GM10847 (cell line): ENCODE data around the gene TTC21A.

Experiments used
- POLR2A ChIP-seq: IDR thresholded peaks from 2 replicates; pipeline ENCODE4 v1.6.1; 2011; ENCODE audit not compliant: insufficient read length; ENCODE audit errors: extremely low read depth

The TTC21A gene

GRCh38 chr3:39105687-39106063, 1.8 kb upstream of the TTC21A start:
- no peak for TF ChIP-seq POLR2A

- no peak for TF ChIP-seq POLR2A
Observed at GRCh38 chr3:39106281-39106811, 1.1 kb upstream of the TTC21A start.

DNA sequence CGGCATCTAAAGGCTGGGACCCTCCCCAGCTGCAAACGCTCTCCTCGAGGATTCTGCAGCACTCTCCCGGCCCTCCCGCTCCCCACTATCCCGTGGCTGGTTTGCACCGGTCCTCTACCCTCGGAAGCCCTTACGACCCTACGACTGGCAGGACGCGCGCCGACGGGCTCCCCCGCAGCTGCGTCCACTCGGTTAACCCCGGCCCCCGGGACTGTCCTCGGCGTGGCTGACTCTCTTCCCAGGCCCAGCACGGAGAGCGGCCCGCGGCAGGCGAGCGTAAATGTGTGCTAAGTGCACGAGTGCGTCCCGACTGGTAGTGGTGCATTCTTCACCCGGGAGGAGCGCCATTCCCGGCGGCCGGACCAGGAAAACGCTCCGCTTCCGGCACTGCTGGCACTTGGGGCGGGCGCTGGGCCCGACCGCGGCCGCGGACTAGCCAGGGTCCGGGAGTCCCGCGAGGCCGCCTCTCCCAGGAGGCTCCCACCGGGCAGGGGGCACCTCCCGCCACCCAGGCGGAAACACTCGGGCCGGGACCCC, 561 bp upstream of the TTC21A start:
- TF ChIP-seq POLR2A, result no peak

GRCh38 chr3:39108200-39108710, 775 bp downstream of the TTC21A start:
- no peak for TF ChIP-seq POLR2A

GRCh38 chr3:39109086-39109485, 1.6 kb downstream of the TTC21A start:
- TF ChIP-seq POLR2A, result no peak

DNA sequence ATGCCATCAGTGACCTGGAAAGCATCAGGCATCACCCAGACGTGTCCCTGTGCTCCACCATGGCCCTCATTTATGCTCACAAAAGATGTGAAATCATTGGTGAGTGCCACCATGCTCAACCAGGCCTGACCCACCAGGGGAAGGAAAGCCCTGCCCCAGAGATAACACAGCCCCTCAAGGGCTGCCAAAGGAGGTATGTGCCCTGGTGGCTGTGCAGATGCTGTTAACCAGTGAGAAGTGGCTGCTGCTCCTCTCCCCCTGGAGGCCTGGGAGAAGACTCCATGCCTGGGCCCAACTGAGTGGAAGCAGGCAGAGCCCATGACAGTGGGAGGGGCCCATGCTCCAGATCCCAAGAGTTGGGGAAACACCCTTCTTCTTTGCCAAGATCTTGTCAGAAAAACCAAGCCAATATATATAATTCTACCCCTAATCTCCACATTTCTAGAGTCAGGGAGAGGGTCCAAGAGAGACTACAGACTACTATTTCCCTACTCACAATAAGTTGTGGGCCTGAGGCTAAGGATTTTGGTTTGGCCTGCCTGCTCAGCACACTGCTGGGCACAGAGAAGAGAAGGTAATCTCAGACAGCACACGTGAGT, 2.7 kb downstream of the TTC21A start:
- no peak for TF ChIP-seq POLR2A

- TF ChIP-seq POLR2A, result no peak
Observed at GRCh38 chr3:39112113-39112512, 4.6 kb downstream of the TTC21A start.

- TF ChIP-seq POLR2A, result no peak
Observed at GRCh38 chr3:39112535-39112934, 5.1 kb downstream of the TTC21A start.

DNA sequence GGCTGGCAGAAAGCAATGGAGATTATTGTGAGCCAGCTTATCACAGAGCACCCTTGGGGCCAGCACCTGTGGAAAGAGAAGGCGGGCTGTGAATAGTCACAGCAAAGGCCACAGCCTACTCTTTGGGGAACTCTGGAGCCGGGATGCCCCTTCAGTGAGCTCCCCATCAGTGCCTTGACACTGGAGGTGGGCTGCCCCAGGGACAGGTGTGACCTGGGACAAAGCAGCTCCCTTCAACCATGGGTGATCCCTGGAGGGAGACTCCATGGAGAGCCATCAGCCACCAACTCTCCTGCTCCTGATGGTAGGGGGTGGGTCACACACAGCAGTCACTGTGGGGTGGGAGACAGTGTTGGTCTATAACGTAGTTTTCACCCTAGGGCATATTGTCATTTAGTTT, 5.8 kb downstream of the TTC21A start:
- TF ChIP-seq POLR2A, result no peak

DNA sequence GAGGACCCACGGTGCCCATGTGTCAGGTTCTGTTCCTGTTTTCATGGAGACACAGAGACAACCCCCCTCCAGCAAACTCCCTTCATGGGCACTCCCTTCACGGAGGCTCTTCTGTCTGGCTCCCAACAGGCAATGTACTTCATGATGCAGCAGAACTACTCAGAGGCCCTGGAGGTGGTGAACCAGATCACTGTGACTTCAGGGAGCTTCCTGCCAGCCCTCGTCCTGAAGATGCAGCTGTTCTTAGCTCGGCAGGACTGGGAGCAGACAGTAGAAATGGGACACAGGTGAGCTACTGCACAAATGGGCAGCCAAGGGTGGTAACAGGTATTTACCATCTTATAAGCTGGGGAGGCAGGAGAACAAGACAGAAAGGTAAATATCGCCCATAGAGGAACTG, 7.0 kb downstream of the TTC21A start:
- no peak for TF ChIP-seq POLR2A

DNA sequence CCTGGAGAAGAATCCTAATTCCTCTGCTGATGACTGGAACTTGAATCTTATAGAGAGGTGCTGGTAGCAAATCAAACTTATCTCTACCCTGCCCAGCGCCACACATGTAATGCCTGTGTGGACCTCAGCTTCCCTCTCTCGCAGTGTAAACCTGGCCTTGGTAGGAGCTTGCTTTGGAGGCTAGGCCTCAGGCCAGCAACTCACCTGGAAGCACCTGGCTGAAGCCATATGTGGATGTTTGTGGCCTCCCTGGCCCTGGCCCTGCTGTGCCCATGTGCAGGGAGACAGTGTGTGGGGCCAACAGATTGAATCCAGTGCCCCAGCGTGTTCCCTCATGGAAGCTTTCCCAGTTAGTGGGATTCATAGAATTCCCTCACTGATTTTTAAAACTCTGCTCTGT, 8.4 kb downstream of the TTC21A start:
- TF ChIP-seq POLR2A, result no peak

- TF ChIP-seq POLR2A, result no peak
Observed at GRCh38 chr3:39118079-39118478, 10.6 kb downstream of the TTC21A start.

GRCh38 chr3:39118931-39119660, 11.6 kb downstream of the TTC21A start:
- no peak for TF ChIP-seq POLR2A

- TF ChIP-seq POLR2A, result no peak
Observed at GRCh38 chr3:39121621-39122020, 14.1 kb downstream of the TTC21A start.

DNA sequence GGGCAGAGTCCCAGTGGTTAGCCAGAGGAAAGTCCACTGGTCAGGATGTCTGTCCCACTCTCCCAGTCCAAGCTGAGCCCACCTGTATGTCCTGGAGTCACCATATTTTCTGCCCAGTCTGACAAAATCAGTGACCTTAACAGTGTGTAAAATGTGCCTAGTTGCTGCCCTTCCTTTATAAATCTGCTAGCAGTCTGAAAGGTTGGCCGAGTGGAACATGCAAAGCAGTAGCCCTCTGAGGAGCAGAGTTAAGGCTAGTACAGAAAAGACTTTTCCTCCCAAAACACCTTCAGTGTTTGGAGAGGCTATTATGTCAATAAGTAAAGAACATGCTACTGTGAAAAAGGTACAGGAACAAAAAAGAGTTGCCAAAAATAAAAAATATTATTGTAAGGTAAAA, 15.3 kb downstream of the TTC21A start:
- TF ChIP-seq POLR2A, result no peak
